ENCODE results near the gene NALCN. TPM values are rescaled to one million over a fixed set of nuclear protein-coding genes. Genes with fewer than 3 reads are reported as not detected.

Gene NALCN
- total RNA-seq, 1 donor from 2014 or later: 38.6 TPM

GRCh38 chr13:101016475-101016874 lies 399.8 kb downstream of the NALCN start:
- Mint-ChIP-seq H3K27ac (ENCODE audit: unreplicated experiment) (no peak overlapping the region), H3K27me3 (ENCODE audit: low read depth) (no peaks in the 10 kb centered on the region), H3K4me1 (ENCODE audit: low read depth) (peaks cover 7% of the 10 kb centered on the region), H3K9me3 (ENCODE audit: low read depth) (no peaks in the 10 kb centered on the region), H3K36me3 (ENCODE audit: low read depth) (no peaks in the 10 kb centered on the region), H3K4me3 (ENCODE audit: unreplicated experiment) (no peak overlapping the region)
- no peak for DNase-seq (ENCODE audit: low spot score)
- TF ChIP-seq CTCF (IDR thresholded peaks at IDR 0.05): no peak

GRCh38 chr13:101013245-101013644 lies 403.1 kb downstream of the NALCN start:
- TF ChIP-seq CTCF (IDR thresholded peaks at IDR 0.05): no peak
- Mint-ChIP-seq H3K27ac (ENCODE audit: unreplicated experiment) (no peak overlapping the region), H3K27me3 (ENCODE audit: low read depth) (no peaks in the 10 kb centered on the region), H3K36me3 (ENCODE audit: low read depth) (no peaks in the 10 kb centered on the region), H3K4me3 (ENCODE audit: unreplicated experiment) (no peak overlapping the region), H3K4me1 (ENCODE audit: low read depth) (no peaks in the 10 kb centered on the region), H3K9me3 (ENCODE audit: low read depth) (no peaks in the 10 kb centered on the region)
- DNase-seq (ENCODE audit: low spot score): no peak

- Mint-ChIP-seq H3K27ac (ENCODE audit: unreplicated experiment) (no peak overlapping the region), H3K4me3 (ENCODE audit: unreplicated experiment) (no peak overlapping the region), H3K27me3 (ENCODE audit: low read depth) (no peaks in the 10 kb centered on the region), H3K4me1 (ENCODE audit: low read depth) (no peaks in the 10 kb centered on the region), H3K36me3 (ENCODE audit: low read depth) (no peaks in the 10 kb centered on the region), H3K9me3 (ENCODE audit: low read depth) (no peaks in the 10 kb centered on the region)
- no peak for TF ChIP-seq CTCF (IDR thresholded peaks at IDR 0.05)
- no peak for DNase-seq (ENCODE audit: low spot score)
Observed at GRCh38 chr13:101010100-101010499, 406.2 kb downstream of the NALCN start.

GRCh38 chr13:101007245-101007644 lies 409.1 kb downstream of the NALCN start:
- H3K4me1 Mint-ChIP-seq (ENCODE audit: low read depth): peaks cover 6% of the 10 kb centered on the region
- no peaks in the 10 kb centered on the region for H3K27me3 Mint-ChIP-seq (ENCODE audit: low read depth)
- no peaks in the 10 kb centered on the region for H3K9me3 Mint-ChIP-seq (ENCODE audit: low read depth)
- DNase-seq (ENCODE audit: low spot score): no peak
- H3K36me3 Mint-ChIP-seq (ENCODE audit: low read depth): no peaks in the 10 kb centered on the region
- TF ChIP-seq CTCF (IDR thresholded peaks at IDR 0.05): no peak
- H3K4me3 Mint-ChIP-seq (ENCODE audit: unreplicated experiment): no peak overlapping the region
- H3K27ac Mint-ChIP-seq (ENCODE audit: unreplicated experiment): no peak overlapping the region

Other genes starting within 250 kb of the NALCN start
- gene ITGBL1, start 36.2 kb upstream of the NALCN start, total RNA-seq: 391 to 806 TPM (median 407 TPM) in 3 replicates

Measured in chondrocyte (in vitro differentiated cells).